Peyer's patch (tissue), 4 donors: ENCODE results near the gene NFKBIZ.

Experiments
- POLR2A ChIP-seq, 2 donors: fragments of 450-650 bp; IDR thresholded peaks; one replicate each; pipeline ENCODE4 v1.5.1; 2017; ENCODE audit warnings: antibody characterized with exemption in 2 of 2, mild to moderate bottlenecking in 2 of 2, moderate library complexity in 2 of 2
- TF ChIP-seq, protein P1 (sequence below), 6 experiments: fragments of 450-650 bp in 4 of 6; fragments of 200-600 bp in 2 of 6; sonication (generic) in 1 of 6; IDR thresholded peaks; one replicate each; pipeline ENCODE4 v1.5.1; 2017 to 2019; ENCODE audit warnings: antibody characterized with exemption in 6 of 6, mild to moderate bottlenecking in 3 of 6, moderate library complexity in 1 of 6

DNA sequence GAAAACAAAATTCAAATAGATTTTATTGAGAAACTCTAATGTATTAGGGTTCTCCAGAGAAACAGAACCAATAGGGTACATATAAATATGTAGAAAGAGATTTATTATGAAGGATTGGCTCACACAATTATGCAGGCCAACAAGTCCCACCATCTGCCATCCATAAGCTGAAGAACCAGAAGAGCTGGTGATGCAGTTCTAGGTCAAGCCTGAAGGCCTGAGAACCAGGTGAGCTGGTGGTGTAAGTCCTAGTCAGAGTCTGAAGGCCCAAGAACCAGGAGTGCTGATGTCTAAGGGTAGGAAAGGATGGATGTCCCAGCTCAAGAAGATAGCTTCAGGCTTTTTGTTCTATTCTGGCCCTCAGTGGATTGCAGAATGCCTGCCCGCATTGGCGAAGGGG is 2.6 kb upstream of the NFKBIZ start:
- TF ChIP-seq, protein P1, sequence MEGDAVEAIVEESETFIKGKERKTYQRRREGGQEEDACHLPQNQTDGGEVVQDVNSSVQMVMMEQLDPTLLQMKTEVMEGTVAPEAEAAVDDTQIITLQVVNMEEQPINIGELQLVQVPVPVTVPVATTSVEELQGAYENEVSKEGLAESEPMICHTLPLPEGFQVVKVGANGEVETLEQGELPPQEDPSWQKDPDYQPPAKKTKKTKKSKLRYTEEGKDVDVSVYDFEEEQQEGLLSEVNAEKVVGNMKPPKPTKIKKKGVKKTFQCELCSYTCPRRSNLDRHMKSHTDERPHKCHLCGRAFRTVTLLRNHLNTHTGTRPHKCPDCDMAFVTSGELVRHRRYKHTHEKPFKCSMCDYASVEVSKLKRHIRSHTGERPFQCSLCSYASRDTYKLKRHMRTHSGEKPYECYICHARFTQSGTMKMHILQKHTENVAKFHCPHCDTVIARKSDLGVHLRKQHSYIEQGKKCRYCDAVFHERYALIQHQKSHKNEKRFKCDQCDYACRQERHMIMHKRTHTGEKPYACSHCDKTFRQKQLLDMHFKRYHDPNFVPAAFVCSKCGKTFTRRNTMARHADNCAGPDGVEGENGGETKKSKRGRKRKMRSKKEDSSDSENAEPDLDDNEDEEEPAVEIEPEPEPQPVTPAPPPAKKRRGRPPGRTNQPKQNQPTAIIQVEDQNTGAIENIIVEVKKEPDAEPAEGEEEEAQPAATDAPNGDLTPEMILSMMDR (IDR thresholded peaks at IDR 0.05), result no peak
- TF ChIP-seq POLR2A (IDR thresholded peaks at IDR 0.05), result no peak
